ENCODE data around the gene PTOV1. TPM values are rescaled to one million over a fixed set of nuclear protein-coding genes. Genes with fewer than 3 reads are reported as not detected.

Gene PTOV1
- total RNA-seq, 2 donors from 2014 or later, result 64.6 to 78.0 TPM

DNA sequence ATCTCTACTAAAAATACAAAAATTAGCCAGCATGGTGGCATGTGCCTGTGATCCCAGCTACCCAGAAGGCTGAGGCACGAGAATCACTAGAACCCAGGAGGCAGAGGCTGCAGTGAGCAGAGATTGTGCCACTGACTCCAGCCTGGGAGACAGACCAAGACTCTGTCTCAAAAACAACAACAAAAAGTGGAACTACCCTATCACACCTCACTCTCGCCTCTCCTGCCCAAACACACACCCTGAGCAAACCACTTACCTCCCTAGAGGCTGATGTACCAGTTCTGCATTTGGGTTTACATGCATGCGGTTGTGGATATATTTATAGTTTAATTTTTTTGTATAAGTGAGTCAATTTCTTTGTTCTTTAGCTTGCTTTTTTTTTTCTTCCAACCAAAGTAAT lies 7.7 kb upstream of the PTOV1 start:
- no peaks in the 10 kb centered on the region for H3K9me3 Mint-ChIP-seq
- DNase-seq (ENCODE audit: low spot score) (no peak), ATAC-seq (no peak)
- H3K4me1 Mint-ChIP-seq (ENCODE audit: low read depth in 2 of 2), result peaks cover 9 to 10% of the 10 kb centered on the region in 2 donors
- peaks cover 9% of the 10 kb centered on the region for H3K36me3 Mint-ChIP-seq
- no peaks in the 10 kb centered on the region for H3K27me3 Mint-ChIP-seq
- no peak overlapping the region for H3K4me3 Mint-ChIP-seq
- H3K27ac Mint-ChIP-seq, result no peak overlapping the region

DNA sequence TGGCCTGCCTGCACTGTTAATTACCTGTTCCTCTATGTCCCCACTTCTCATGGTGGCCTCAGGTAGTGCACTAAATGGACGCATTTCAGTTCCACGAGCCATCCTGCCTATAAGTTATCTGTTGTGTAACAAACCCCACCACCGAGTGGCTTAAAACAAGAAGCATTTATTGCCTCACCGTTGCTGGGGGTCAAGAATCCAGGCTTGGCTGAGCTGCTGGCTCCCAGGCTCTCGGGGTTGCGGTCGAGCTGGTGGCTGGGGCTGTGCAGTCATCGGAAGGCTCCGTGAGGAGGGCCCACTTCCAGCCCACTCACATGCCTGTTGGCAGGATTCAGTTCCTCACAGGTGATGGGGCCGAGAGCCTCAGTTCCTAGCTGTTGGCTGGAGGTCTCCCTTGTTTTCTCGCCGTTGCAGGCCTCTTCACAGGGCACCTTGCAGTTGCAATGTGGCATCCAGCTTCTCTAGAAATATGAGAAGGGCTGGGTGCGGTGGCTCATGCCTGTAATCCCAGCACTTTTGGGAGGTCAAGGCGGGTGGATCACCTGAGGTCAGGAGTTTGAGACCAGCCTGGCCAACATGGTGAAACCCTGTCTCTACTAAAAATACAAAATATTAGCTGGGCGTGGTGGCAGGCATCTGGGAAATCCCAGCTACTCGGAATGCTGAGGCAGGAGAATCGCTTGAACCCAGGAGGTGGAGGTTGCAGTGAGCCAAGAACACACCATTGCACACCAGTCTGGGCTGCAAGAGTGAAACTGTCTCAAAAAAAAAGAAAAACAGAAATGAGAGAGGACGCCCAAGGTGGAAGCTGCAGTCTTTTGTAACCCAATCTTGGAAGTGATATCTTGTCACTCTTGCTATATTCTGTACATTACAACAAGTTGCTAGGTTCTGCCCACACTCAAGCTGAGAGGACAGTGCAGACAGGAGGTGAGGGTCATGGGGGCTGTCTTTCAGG lies 6.5 kb upstream of the PTOV1 start:
- H3K27ac Mint-ChIP-seq, result no peak overlapping the region
- H3K9me3 Mint-ChIP-seq, result peaks cover 3% of the 10 kb centered on the region
- peaks cover 16 to 17% of the 10 kb centered on the region in 2 donors for H3K4me1 Mint-ChIP-seq (ENCODE audit: low read depth in 2 of 2)
- ATAC-seq, result no peak
- no peak for DNase-seq (ENCODE audit: low spot score)
- H3K27me3 Mint-ChIP-seq, result no peaks in the 10 kb centered on the region
- H3K4me3 Mint-ChIP-seq, result no peak overlapping the region
- H3K36me3 Mint-ChIP-seq, result peaks cover 6% of the 10 kb centered on the region

DNA sequence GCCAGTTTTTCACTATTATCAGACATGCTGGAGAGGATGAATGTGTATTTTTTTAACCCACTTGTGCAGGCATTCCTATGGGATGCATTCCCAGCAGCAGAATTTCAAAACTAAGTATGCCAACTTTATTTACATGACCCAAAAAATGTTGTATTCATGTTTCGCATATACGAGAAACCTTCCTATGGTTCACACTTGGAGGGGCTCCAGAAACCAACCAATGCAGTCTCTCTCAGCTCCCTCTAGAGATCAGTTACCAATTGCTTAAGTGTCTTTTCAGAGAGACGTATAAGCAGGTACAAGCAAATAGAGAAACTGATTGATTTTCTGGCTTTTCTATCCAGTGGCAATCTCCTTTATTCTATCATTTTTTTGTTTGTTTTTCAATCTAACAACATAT lies 5.5 kb upstream of the PTOV1 start:
- no peak for ATAC-seq
- Mint-ChIP-seq H3K27me3 (no peaks in the 10 kb centered on the region), H3K9me3 (peaks cover 3% of the 10 kb centered on the region), H3K36me3 (peaks cover 6% of the 10 kb centered on the region), H3K4me1 (ENCODE audit: low read depth in 2 of 2) (peaks cover 23 to 24% of the 10 kb centered on the region in 2 donors), H3K4me3 (no peak overlapping the region), H3K27ac (no peak overlapping the region)
- no peak for DNase-seq (ENCODE audit: low spot score)

DNA sequence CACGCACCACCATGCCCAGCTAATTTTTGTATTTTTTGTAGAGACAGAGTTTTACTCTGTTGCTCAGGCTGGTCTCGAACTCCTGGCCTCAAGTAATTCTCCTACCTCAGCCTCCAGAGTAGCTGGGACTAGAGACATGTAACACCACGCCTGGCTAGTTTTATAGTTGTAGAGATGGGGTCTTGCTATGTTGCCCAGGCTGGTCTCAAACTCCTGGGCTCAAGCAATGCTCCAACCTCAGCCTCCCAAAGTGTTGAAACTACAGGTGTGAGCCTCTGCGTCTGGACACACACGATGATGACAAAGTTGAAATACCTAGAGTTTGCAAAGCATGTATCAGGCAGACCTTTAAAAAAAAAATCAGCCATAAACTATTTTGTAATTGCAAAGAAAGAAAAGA lies 4.6 kb upstream of the PTOV1 start:
- Mint-ChIP-seq H3K27me3 (no peaks in the 10 kb centered on the region), H3K4me3 (no peak overlapping the region), H3K4me1 (ENCODE audit: low read depth in 2 of 2) (peaks cover 23 to 24% of the 10 kb centered on the region in 2 donors), H3K27ac (no peak overlapping the region), H3K36me3 (peaks cover 6% of the 10 kb centered on the region), H3K9me3 (peaks cover 3% of the 10 kb centered on the region)
- DNase-seq (ENCODE audit: low spot score) (no peak), ATAC-seq (no peak)

DNA sequence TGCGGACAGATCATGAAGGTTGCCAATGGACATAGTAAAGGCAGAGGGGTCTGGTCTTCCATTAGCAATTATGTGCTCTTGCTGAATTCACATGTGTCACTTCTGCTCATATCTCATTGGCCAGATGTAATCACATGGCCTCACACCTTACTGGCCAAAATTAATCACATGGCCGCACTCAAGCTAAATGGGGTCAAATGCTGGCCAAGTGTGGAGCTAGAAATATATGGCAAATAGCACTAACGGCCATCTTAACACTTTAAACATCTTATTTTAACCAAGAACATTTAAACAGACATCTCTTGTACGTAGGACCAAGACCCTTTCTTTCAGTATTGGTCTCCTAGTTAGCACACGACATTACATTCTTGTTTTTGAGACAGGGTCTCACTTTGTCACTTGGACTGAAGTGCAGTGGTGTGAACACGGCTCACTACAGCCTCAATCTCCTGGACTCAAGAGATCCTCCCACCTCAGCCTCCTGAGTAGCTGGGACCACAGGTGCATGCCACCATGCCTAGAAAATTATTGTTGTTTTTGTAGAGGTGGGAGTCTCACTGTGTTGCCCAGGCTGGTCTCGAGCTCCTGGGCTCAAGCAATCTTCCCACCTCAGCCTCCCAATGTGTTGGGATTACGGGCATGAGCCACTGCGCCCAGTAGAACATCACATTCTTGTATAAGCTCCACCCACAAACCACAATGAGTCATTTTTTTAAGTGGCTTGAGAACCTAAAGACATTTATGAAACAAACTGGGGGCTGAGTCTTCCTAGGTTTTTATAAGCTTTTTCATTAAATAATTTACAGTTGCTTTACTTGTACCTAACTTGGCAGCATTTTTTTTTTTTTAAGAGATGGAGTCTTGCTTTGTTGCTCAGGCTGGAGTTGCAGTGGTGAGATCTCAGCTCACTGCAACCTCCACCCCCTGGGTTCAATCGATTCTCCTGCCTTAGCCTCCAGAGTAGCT lies 2.9 kb upstream of the PTOV1 start:
- ATAC-seq (no peak), DNase-seq (ENCODE audit: low spot score) (no peak)
- Mint-ChIP-seq H3K27me3 (no peaks in the 10 kb centered on the region), H3K27ac (peak overlapping the region; percentile 9 to 64), H3K36me3 (peaks cover 6% of the 10 kb centered on the region), H3K4me3 (peak overlapping the region; percentile 28), H3K4me1 (ENCODE audit: low read depth in 2 of 2) (peaks cover 32 to 33% of the 10 kb centered on the region in 2 donors), H3K9me3 (peaks cover 3% of the 10 kb centered on the region)

DNA sequence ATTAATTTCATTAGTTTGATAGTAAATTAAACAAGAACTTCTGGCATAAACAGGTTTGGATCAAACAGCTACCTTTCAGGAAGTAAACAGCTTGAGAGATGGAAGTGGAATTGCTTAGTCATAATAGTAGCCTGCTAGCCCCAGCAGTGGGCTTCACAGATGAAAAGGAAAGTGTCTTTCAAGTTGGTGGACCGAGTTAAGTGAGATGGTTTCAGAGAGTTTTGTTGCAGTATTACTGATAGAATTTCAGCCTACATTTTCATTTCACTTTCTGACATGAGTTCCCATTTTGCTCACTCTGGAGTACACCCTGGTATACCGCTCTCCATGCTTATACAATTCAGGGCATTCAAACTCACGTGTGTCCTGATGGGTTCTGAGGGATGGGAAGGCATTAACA lies 2.0 kb upstream of the PTOV1 start:
- Mint-ChIP-seq H3K36me3 (peaks cover 6% of the 10 kb centered on the region), H3K27ac (peak overlapping the region; percentile 9 to 64), H3K4me3 (peak overlapping the region; percentile 79), H3K27me3 (no peaks in the 10 kb centered on the region), H3K9me3 (peaks cover 3% of the 10 kb centered on the region), H3K4me1 (ENCODE audit: low read depth in 2 of 2) (peaks cover 32 to 33% of the 10 kb centered on the region in 2 donors)
- DNase-seq (ENCODE audit: low spot score), result no peak
- ATAC-seq, result peak in 1 of 2 donors; percentile 2

DNA sequence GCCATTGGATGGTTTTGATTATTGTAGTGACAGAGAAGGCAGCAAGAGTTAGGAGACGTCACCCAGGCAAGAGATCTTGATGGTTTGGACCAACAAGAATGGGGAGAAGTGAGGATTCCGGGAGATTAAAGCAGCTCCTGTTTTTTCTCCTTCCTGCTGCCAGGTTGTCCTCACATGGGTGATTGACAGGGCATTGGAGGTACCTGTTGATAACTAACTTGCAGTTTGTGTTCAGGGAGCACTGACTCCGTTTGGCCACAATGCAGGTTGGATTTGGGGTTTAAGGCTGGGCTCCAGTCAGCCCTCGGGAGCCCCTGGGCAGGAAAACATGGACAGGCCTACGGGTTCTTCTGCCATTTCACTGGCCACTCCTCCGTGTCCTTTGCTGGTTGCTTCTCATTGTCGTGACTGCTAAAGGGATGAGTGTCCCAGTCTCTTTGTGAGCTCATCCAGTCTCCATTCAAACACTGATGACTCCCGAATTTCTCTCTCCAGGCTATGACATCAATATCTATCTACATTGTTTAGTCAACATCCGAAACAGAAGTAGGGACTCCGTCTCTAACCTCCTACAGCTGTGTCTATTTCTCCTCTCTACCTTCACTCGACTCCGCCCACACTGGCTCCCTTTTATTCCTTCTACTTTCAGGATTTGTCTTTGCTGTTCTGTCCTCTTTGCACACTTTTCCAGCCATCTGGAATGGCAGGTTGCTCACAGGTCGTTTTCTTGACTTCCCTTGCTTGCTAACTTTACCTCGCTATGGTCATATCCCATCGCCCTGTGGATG lies 1.3 kb upstream of the PTOV1 start:
- H3K9me3 Mint-ChIP-seq, result peaks cover 3% of the 10 kb centered on the region
- peak overlapping the region; percentile 91 for H3K4me3 Mint-ChIP-seq
- H3K4me1 Mint-ChIP-seq (ENCODE audit: low read depth in 2 of 2), result peaks cover 32 to 33% of the 10 kb centered on the region in 2 donors
- DNase-seq (ENCODE audit: low spot score) (no peak), ATAC-seq (no peak)
- peak overlapping the region; percentile 75 to 81 for H3K27ac Mint-ChIP-seq
- no peaks in the 10 kb centered on the region for H3K27me3 Mint-ChIP-seq
- peaks cover 6% of the 10 kb centered on the region for H3K36me3 Mint-ChIP-seq

DNA sequence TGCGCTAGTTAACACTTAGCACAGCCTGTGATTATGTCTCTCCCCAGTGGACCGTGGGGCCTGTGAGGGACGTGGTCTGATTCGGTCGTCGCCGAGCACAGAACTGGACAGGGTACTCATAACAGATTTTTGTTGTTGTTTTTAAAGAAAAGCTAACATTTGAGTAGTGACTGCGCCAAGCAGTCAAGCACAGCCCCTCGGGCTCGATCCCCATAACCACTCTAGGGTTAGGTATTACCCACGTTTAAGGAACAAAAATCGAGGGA lies 805 bp upstream of the PTOV1 start:
- peaks cover 32 to 33% of the 10 kb centered on the region in 2 donors for H3K4me1 Mint-ChIP-seq (ENCODE audit: low read depth in 2 of 2)
- ATAC-seq (no peak), DNase-seq (ENCODE audit: low spot score) (no peak)
- H3K36me3 Mint-ChIP-seq, result peaks cover 6% of the 10 kb centered on the region
- peak overlapping the region; percentile 91 for H3K4me3 Mint-ChIP-seq
- H3K27me3 Mint-ChIP-seq, result no peaks in the 10 kb centered on the region
- peaks cover 3% of the 10 kb centered on the region for H3K9me3 Mint-ChIP-seq
- H3K27ac Mint-ChIP-seq, result peak overlapping the region; percentile 75 to 81

DNA sequence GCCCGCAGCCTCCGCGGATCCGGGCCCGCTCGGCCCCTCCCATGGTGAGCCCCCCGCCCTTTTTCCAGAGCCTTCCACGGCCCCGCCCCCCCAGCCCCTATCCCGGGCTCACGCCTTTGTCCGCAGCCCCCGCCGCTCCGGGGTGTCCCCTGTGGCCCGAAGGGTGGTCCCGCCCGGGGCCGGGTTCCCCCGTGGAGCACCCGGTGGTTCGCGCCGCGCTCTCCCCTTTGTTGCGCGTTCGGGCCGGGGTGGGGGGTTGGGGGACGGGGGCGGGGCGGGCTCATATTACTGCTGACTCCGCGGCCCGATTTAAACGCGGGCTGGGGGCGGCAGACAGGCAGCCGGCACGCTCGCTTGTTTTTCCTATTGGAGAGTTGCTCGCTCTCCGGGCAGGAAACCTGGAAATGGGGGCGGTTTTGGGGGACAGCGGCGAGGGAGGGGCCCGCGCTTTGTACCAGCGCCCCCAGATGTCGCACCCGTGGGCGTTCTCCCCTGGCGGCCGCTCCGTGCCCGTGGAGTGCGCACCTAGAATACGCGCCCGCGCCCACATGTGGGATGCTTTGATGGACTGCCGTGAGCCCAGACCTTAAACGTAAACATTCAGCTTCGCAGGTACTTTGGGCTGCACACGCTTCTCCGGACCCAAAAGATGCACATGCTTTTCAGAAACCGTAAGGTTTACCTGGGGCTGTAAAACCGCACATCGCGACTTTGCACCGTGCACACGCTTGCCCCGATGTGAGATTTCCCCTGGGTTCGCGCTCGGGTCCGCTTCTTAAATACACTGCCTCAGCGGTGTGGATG lies 699 bp downstream of the PTOV1 start:
- Mint-ChIP-seq H3K27ac (peak overlapping the region; percentile 60 to 75), H3K4me1 (ENCODE audit: low read depth in 2 of 2) (peaks cover 32 to 33% of the 10 kb centered on the region in 2 donors), H3K36me3 (peaks cover 6% of the 10 kb centered on the region), H3K4me3 (peak overlapping the region; percentile 87), H3K9me3 (peaks cover 3% of the 10 kb centered on the region), H3K27me3 (no peaks in the 10 kb centered on the region)
- DNase-seq (ENCODE audit: low spot score) (no peak), ATAC-seq (peak in 1 of 2 donors; percentile 3)

DNA sequence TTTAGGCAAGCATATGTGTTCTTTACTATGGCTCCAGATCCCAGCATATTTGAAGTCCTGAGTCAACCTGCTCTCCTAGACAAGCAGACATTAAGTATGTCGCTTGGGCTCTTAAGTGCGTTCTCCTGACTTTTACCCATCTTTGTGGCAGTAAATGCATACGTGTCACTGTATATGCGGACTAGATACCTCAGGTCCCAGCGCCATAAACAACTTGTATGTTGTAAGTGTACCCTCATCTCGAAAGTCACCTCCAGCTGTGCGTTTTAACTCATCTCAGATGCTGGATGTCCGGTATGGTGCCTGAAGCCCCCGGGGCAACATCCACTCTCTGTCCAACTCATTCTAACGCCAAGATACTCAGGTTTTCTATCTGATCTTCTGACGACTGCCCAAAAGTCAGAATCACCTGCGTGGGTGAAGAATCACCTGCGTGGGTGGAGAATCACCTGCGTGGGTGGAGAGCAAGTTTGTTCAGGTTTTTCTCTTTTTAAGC lies 1.7 kb downstream of the PTOV1 start:
- Mint-ChIP-seq H3K27me3 (no peaks in the 10 kb centered on the region), H3K9me3 (peaks cover 3% of the 10 kb centered on the region), H3K36me3 (peaks cover 6% of the 10 kb centered on the region), H3K27ac (peak overlapping the region; percentile 60 to 75), H3K4me1 (ENCODE audit: low read depth in 2 of 2) (peaks cover 30 to 33% of the 10 kb centered on the region in 2 donors), H3K4me3 (peak overlapping the region; percentile 87)
- DNase-seq (ENCODE audit: low spot score) (no peak), ATAC-seq (no peak)

DNA sequence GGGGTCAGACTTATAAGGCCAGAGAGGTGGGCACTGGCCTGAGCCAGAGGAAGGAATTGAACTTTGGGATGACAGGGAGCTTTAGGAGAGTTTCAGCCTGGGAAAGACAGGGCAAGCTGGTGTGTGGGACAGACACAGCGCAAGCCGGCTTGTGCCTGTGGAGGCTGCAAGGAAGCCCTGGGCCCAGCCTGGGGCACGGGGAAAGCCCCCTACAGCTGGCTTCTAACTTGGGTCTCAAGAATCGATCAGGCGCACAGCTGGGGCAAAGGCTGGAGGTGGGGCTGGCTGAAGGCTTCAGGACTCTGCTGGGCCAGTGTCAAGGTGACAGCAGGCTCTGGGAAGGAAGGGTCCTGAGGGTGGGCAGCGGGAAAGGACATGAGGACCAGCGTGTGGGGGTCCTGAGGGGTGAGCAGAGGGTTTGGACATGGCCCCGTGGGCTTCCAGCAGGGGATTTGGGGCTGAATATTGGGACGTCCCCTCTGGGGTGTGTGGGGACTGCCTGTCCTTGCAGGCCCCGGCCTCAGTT lies 3.0 kb downstream of the PTOV1 start:
- no peak for DNase-seq (ENCODE audit: low spot score)
- H3K36me3 Mint-ChIP-seq, result peaks cover 4% of the 10 kb centered on the region
- no peaks in the 10 kb centered on the region for H3K27me3 Mint-ChIP-seq
- H3K4me1 Mint-ChIP-seq (ENCODE audit: low read depth in 2 of 2), result peaks cover 19 to 22% of the 10 kb centered on the region in 2 donors
- H3K4me3 Mint-ChIP-seq, result peak overlapping the region; percentile 21
- no peak for ATAC-seq
- H3K27ac Mint-ChIP-seq, result peak overlapping the region in 1 of 2 donors; percentile 53
- H3K9me3 Mint-ChIP-seq, result peaks cover 3% of the 10 kb centered on the region

All from natural killer cell treated with Interleukin-12 subunit alpha and Interleukin-12 subunit beta and Interleukin-15 and Interleukin-18, amount 100 ng/mL, for 72 hours (primary cell).